HG03066 (cell line): ENCODE measurements around the gene MERTK.
"Not testable (repeated sequence)": the region's sequence is repeated elsewhere in the genome, so short reads cannot be mapped to it uniquely, and the experiment has no call there.

Source experiments
- ATAC-seq: cut with Tn5 transposase; IDR thresholded peaks from one replicate; pipeline ENCODE4 v1.9.1; 2021; ENCODE audit warnings: low read depth; ENCODE audit not compliant: unreplicated experiment

The MERTK gene

DNA sequence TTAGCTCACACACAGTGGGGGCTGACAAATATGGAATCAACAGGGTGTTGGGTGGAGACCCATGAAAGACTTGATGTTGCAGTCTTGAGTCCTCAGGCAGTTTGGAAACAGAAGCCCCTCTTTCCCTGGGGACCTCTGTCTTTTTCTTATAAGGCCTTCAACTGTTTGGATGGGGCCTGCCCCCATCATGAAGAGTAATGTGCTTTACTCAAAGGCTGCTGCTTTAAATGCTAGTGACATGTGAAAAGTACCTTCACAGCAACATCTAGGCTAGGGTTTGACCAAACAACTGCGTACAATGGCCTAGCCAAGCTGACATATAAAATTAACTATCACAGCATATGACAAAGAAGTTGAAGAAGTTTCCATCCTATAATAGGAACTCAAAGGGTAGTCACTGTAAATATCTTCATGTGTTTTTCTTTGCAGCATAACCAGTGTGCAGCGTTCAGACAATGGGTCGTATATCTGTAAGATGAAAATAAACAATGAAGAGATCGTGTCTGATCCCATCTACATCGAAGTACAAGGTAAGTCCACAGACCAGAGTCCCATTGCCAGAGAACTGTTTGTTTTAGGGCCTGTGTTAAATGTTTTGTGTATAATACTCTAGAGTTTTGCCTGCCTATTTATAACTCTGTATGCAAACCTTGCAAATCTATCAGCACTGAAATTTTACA is 46.3 kb downstream of the MERTK start:
- no peak for ATAC-seq

DNA sequence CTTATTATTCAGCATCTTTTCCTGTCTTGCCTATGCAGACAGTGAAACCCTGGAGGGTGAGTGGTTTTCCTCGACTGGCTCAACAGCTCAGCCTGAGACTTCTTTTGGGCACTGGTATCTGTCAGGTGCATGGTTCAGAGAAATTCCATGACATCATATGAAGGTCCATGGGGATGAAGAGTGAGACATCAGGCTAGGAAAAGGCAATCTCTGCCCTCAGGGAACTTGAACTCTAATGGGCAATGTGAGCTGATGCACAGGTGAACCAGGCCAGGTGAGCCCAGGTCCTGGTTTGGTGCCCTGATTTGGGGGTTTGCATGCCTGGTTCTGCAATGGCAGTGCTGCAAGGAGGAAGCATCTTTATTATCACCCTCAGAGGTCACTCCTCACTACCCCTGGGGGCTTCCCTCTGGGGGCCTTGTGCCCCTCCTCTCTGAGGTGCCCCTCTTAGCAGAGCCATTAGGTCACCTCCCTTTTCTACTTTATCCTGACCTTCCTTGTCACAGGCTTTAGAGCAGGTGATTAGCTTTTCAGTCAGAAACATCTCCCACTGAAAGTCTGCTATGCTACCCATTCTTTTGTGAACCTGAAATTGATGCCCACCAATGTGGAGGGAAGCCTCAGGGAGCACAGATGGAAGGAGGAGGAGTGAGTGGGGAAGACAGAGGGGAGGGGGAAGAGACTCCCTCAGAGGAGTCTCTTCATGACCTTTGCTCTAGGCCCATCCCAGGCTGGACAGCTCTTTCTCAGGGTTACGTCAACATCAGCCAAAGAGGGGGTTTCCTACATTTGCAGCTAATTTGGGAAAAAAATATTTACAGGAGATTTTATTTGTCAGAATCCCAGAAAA is 47.3 kb downstream of the MERTK start:
- no peak for ATAC-seq

DNA sequence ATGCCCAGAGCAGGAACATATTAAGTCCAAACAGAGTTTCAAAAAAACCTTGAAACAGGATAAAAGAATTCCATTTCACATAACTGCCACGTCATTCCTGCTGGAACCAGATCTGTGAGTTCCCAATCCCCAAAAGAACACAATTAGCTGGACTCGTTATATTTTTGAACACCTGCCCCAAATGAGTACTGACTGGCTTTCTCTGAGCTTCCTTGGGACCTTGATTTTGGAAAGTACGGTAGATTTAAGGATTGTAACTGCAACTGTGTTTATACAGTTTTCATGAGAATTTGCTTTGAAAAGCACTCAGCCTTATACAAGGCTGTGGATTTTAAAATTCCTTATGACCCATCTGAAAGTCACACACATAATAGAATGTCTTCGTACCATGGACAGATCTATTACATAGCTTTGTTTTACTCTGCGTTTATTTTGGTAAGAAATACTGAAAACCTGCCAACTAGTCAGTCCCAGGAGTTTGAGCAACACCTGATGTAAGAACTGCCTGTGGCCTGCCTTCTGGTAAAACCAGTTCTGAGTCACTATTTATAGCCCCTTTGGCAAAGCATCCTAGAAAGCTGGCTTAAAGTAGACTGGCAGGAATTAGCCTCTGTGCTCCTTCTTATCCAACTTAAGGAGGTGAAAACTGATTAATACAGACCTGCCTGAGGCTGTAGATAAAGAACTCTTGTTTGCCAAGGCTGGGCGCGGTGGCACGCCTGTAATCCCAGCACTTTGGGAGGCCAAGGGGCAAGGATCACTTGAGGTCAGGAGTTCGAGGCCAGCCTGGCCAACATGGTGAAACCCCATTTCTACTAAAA is 48.1 kb downstream of the MERTK start:
- no peak for ATAC-seq

DNA sequence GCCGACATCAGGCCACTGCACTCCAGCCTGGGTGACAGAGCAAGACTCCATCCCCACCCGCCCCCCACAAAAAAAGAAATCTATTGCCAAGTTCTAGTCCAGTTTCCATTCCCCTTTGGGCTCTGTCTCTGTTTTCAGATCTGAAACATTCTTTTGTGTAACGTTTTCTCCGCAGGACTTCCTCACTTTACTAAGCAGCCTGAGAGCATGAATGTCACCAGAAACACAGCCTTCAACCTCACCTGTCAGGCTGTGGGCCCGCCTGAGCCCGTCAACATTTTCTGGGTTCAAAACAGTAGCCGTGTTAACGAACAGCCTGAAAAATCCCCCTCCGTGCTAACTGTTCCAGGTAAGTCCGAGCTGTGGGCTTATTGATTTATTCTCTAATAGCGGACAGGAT is 48.8 kb downstream of the MERTK start:
- no peak for ATAC-seq

DNA sequence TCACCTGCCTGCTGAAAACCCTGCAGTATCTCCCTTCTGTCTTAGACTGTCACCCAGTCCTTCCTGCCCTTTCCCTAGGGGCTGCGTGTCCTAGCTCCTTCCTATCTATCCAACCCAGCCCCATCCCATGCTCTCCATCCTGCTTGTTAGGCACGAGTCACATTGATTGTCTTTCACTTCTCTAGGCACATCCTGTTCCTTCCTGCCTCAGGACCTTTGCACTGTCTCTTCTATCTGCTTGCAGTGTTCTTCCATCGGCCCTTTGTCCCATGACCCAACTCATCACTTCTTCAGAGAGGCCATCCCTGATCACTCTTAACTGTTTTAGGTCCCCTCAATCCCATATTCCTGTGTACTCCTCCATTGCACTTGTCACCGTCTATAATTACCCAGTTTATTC is 50.4 kb downstream of the MERTK start:
- no peak for ATAC-seq

DNA sequence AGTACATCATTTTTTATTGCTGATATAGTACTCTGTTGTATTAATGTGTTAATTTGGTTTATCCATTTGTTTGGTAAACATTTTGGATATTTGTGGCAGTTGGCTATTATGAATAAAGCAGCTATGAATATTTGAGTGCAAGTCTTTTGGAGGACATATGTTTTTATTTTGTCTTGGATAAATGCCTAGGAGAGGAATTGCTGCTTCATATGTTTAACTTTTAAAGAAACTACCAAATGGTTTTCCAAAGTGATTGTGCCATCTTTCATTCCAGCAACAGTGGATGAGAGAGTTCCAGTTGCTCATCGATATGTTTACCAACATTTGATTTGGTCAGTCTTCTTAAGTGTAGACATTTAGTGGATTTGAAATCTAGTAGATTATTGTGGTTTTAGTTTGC is 51.8 kb downstream of the MERTK start:
- ATAC-seq = no peak

DNA sequence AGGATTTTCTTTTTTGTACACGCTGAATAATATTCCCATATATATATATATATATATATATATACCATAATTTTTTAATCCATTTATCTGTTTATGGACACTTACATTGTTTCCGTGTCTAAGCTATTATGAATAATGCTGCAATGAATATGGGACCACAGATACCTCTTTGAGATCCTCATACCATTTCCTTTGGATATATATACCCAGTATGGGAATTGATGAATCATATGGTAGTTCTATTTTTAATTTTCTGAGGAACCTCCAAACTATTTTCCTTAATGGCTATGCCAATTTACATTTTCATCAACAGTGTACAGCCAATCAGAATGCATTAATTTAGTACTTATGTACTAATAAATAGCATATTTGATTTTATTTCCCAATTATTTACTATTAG is 53.1 kb downstream of the MERTK start:
- no peak for ATAC-seq

DNA sequence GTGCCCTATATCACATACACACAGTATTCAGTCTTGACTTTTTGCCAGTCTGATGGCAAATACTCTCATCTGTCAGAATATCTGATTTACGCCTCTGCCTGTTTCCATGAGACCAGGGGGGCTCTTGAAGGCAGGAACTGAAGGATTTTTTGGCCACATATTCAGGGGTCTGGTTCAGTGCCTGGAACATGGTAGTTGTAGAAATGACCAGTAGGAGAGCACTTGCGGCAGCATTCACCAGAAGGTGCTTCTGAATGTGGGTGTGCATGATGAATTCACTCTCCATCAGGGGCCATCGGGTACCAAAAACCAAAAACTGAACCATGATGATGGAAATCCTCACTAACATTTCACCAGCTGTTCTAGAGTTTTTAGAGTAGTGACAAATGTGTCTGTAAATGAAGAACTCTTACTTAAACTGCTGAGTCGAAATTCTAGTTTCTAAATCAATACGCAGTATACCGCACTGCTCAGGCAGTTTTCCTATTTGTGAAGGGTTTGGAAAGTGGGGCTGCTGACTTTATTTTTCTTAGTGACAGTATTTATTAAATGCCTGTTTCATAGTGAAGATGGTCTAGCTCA is 54.6 kb downstream of the MERTK start:
- ATAC-seq = no peak

DNA sequence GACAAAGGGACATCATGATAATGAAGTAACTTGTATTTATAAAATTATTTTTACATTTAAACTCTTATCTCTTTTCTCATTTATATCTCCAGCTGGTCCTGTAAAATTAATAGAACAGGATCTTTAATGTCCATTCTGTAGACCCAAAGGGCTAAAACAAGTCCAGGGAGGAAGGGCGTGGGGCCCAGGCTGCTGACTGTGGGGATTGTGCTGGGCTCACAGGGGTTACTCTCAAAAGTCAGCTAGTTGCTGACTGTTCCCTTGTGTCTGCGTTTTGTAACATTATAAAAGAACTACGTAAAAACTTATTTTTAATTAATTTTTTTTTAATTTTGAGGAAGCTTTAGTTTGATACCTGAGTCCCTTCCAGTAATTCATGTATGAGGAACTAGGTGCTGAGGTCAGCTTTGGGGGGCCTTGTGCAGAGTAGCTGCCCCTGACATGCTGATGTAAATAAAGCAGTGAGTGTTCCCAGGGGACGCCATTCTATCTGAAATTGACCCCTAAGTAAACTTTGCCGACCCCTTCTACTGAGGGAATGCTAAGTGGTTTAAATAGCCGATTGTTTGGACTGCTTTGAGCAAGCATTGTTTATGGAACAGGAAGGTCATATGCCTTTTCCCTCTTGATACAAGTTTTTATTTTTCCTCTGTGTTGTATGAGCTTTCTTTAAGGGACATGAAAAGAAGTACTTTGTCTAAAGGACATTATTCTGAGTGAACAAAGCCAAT is 56.4 kb downstream of the MERTK start:
- ATAC-seq = no peak

DNA sequence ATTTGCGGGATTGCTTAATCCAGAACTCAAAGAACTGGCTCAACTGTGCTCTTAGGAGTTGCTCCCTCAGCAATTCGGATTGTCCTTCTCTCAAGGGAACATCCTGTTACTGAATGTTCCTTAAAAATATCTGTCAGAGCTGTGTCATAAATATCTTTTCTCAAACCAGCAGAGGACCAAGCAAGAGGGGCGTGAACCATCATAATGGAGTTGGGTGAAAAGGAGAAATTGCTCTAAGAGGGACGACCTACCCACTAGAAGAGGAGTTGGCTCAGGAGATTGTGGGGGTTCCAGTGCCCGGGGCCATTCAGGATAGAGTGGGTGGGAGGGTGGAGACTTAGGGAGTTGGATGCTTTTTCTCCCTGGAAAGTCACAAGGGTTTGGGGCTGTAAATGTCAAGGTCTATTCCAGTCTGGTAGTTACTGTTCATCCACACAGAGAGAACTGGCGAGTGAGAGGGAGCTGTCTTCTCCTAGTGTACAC is 59.5 kb downstream of the MERTK start:
- no peak for ATAC-seq

DNA sequence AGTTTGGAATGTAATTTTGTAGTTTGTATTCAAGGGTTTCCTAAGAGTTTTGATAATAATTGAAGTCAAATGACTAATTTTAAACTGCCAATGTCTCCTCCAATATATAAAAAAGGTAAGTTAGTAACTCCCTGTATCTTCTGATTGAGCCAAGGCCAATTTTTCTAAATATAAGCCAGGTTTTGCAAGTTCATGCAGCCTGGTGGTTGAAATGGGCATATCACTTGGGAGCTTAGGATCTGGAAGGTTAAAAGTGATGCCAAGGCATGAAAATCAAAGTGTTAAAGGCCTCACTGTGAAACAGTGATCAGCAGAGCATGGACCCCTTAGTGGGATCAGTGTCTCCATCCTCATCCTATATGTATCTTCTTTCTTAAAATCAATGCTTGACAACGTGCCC is 60.5 kb downstream of the MERTK start:
- no peak for ATAC-seq

DNA sequence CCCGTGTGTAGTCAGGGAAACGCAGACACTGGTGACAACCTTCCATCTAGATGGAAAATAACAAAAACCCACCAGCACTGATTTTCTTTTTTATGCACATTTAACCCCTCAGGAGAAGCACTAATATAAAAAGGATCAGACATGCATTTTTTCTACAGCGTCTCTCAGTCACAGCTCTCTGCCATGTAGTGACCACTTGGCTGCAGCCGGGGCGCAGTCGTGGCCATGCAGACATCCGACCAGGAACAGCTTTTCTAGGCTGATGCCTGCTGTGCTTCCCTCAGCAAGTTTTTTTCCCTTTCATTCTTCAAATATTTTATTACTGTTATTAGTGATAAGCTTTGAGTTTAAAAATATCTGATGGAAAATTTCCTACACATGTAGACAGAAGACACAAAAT is 63.3 kb downstream of the MERTK start:
- ATAC-seq = no peak

DNA sequence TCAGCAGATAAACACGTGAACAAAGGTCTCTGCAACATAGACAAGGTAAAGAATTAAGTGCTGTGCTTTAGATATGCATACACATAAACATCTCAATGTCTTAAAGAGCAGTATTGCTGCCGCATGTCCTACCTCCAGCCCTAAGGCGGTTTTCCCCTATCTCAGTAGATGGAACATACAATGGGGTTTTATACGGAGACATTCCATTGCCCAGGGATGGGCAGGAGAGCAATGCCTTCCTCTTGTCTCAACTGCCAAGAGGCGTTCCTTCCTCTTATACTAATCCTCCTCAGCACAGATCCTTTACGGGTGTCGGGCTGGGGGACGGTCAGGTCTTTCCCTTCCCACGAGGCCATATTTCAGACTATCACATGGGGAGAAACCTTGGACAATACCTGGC is 64.7 kb downstream of the MERTK start:
- ATAC-seq = not testable (repeated sequence)

DNA sequence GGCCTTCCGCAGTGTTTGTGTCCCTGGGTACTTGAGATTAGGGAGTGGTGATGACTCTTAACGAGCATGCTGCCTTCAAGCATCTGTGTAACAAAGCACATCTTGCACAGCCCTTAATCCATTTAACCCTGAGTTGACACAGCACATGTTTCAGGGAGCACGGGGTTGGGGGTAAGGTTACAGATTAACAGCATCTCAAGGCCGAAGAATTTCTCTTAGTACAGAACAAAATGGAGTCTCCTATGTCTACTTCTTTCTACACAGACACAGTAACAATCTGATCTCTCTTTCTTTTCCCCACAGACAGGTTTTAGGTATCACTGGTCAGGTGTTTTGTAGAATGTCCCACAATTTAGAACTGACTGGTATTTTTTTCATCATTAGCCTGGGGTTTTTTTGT is 65.1 kb downstream of the MERTK start:
- not testable (repeated sequence) for ATAC-seq

DNA sequence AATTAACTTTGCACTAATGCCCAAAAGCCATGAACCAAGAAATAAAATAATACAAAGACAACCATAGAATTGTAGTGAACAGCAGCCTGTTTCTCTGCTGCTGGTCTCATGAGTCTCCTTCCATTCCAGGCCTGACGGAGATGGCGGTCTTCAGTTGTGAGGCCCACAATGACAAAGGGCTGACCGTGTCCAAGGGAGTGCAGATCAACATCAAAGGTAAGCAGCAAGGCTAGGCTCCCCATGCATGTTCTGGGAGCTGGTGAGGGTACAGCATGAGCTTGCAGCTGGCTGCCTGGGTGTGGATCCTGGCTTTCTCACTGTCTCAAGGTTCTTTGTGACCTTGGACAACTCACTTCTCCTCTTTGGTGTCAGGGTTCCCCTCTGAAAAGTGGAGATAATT is 66.7 kb downstream of the MERTK start:
- no peak for ATAC-seq

DNA sequence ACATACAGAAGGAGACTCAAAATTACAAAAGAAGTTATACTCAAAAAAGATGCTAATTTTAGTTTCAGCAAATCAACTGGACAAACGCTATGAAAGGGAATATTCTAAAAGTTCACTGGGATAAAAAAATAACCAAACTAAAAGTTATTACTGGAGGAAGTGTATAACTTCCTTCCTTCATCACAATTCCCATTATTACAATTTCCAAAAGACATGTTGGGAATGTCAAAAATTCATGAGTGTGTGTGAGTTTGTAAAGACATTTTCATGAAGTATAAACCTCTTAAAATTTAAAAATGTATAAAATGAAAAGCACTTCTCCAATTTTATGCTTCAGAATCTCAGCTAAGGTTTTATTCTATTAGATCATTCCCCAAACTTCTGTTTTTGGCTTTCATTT is 67.8 kb downstream of the MERTK start:
- no peak for ATAC-seq

DNA sequence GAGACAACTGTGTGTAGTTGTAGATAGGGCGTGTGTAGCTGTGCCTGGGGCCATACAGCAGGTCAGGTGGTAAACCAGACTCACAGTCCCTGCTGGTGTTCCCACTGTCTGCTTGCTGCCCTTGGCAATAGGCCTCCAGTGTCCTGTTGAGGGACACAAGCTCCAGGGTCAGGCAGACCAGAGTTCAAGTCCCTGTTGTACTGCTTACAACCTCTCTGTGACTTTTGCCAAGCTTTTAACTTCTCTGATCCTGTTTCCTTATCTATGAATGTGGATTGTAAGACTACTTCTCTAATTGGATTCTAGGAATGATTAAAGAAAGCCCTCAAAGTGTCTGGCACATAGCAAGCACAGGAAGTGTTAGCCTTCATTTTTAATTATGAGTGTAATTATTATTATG is 68.6 kb downstream of the MERTK start:
- no peak for ATAC-seq

DNA sequence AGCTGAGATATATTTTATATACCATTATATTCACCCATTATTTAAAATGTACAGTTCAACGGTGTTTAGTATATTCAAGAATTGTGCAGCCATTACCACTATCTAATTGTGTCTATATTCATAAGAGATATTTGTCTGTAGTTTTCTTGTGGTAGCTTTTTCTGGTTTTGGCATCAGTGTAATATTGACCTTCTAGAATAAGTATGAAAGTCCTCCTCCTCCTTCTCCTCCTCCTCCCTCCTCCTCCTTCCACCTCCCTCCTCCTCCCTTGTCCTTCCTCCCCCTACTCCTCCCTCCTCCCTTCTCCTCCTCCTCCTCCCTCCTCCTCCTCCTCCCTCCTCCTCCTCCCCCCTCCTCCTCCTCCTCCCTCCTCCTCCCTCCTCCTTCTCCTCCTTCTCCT is 72.0 kb downstream of the MERTK start:
- no peak for ATAC-seq

DNA sequence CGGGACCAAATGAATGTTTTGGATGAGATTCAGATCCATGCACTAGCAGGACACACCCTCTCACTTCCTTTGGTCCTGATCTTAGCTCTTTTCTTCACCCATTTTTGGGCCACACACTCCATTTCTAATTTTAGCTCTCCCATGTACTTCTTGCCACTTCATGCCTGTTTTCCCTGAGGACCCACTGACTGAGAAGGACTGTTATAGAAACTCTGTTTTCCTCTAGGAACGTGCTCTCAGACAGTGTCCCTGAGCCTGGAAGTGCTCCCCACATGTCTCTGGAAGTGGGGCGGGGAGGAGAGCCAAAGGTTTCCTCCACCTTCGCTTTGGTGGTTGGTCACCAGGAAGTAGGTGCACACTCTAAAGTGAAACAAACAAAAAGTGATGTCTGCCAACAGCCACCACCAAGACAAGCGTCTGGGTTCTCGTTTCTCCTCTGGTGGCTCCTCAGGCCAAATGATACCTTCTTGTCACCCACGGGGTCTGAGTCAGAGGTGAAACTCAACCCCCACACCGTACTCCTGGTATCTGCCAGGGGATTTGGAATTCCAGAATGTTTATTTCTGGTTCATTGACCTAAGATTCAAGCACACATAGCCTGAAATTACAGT is 74.7 kb downstream of the MERTK start:
- no peak for ATAC-seq

DNA sequence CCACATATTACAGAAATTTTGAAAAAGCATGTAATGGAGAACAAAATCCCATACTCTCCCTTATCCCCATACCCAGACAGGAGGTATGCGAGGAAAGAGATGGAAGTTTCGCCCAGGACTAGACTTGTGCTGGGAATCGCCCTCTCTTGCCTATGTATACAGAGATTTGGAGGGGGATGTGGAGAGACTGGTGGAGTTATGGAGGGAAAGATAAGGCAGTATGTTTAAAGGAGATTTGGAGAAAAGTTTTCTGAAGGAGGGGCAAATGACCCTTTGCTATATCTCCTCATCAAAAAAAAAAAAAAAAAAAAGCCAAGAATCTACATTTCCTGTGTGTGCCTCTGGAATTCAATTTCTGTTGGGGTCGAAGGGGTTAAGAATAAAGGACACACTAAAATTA is 75.3 kb downstream of the MERTK start:
- ATAC-seq = no peak
